DMS 273 treated with DMSO at 0.1 percent for 48 hours (cell line): ENCODE measurements around the gene TMED9.
"Not testable (repeated sequence)": the region's sequence is repeated elsewhere in the genome, so short reads cannot be mapped to it uniquely, and the experiment has no call there.

Source experiments
- DNase-seq: peaks from one replicate; lab custom pipeline; 2025; lab: John Stamatoyannopoulos, UW

The TMED9 gene

DNA sequence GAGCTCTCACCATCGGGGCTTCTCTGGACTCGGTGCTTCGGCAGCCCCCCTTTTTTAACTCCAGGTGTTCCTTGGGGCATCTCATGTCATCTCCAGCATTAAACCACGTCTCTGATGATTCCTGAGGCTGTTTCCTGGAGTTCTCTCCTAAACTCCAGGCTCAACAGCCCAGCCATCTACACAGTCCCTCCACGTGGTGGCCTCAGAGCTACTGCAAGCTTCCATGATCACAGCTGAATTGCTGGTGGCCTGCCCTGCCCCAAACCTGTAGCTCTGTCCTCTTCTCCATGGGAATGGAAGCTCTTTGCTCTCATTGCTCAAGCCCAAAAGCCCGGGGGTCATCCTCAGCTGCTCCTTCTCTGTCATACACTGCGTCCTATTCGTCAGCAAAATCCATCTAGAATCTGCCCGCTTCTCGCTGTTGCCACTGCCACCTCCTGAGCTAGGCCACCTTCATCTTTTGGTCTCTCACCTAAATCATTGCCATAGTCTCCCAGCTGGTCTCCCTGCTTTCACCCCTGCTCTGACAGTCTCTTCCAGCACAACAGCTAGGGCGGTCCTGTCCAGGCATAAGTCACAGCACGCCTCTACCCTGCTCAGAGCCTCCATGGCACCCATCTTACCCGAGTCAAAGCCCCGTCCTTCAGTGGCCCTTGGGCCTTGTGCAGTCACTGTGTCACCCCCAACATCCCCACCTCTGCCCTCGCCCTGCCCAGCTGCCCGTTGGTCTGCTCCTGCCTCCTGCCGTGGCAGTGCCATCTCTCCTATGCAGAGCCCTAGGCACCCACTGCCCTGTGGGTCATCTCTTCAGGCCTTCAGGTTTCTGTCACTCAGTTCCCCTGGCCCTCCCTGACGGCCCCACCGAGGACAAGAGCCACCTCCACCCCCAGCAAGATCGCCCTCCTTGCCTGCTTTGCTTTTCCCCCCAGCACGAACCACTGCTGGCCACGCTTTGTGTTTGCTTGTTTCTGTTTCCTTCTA is 14.4 kb downstream of the TMED9 start:
- DNase-seq: no peak

DNA sequence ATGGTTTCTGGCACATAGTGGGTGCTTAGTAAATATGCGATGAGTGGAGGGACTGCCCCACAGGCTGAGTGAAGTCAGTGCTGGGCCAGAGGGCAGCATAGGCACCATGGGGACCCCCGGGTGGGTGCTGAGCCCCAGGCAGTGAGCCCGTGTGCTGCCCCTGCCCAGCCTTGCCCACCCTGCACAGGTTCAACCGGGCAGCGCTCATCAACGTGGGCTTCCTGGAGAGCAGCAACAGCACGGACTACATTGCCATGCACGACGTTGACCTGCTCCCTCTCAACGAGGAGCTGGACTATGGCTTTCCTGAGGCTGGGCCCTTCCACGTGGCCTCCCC is 15.1 kb downstream of the TMED9 start:
- DNase-seq: no peak

GRCh38 chr5:177607452-177608192 is 15.6 kb downstream of the TMED9 start:
- peak; percentile 79 for DNase-seq

- DNase-seq: no peak
Observed at GRCh38 chr5:177608243-177609075, 16.5 kb downstream of the TMED9 start.

DNA sequence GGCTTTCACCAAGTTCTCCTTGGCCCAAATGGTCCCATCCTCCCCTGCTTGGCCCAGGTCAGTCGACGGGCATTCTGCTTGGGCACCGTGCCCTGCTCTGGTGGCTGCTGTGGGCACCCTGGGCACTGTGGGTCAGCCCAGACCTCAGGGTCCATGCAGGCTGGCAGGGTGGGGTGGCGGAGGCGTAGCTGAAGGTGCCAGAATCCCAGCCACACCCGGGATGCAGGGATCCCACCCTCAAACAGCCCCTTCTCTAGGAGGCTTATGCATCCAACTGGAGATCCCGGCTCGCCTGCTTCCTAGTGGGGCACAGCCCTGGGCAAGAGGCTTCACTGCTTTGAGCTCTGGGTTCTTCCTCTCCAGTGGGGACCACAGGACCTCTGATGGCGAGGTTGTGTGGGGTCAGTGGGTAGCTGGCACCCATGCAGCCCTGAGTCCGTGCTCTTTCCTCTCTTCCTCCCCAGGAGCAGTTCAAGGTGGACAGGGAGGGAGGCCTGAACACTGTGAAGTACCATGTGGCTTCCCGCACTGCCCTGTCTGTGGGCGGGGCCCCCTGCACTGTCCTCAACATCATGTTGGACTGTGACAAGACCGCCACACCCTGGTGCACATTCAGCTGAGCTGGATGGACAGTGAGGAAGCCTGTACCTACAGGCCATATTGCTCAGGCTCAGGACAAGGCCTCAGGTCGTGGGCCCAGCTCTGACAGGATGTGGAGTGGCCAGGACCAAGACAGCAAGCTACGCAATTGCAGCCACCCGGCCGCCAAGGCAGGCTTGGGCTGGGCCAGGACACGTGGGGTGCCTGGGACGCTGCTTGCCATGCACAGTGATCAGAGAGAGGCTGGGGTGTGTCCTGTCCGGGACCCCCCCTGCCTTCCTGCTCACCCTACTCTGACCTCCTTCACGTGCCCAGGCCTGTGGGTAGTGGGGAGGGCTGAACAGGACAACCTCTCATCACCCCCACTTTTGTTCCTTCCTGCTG is 17.4 kb downstream of the TMED9 start:
- DNase-seq: no peak

DNA sequence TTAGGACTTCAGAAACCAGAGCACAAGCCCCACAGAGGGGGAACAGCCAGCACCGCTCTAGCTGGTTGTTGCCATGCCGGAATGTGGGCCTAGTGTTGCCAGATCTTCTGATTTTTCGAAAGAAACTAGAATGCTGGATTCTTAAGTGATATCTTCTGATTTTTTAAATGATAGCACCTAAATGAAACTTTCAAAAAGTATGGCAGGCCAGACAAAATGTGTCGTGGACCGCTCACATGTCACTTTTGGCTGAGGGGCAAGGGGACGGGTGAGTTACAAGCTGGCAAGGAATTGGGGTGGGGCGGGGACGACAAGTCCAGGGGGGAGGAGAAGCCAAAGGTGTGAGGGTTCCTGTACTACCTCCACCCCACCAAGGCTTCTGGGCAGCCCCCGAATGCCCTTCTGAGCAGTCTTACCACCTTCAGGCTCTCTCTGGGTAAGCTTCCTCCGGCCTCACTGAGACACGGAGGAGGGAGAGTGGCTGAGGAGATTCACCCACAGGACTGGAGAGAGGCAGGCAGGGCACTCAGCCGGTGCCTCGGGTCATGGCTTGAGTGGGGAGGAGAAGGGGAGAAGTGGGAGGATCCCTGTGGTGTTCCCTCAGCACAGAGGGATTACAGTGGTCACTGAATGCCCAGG is 18.2 kb downstream of the TMED9 start:
- DNase-seq: no peak

GRCh38 chr5:177610770-177611445 is 18.9 kb downstream of the TMED9 start:
- no peak for DNase-seq

GRCh38 chr5:177611446-177612214 is 19.6 kb downstream of the TMED9 start:
- DNase-seq: no peak

GRCh38 chr5:177612215-177612673 is 20.2 kb downstream of the TMED9 start:
- DNase-seq: no peak

DNA sequence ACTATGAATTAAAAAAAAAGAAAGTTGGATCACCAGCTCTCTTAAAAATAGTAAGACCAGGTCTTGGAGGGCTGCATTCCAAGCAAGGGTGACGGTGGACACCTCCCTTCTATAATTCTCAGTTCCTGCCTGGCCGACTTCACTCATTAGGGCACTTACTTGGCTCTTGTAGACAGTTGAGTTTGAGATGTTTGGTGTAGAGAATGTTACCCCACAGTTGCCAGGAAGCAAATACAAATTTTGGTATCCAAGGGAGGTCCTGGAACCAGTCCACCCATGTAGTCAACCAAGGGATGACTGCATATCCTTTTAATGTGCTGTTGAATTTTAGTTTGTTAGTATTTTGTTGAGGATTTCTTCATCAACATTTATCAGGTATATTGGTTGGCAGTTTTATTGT is 28.6 kb downstream of the TMED9 start:
- DNase-seq: no peak

DNA sequence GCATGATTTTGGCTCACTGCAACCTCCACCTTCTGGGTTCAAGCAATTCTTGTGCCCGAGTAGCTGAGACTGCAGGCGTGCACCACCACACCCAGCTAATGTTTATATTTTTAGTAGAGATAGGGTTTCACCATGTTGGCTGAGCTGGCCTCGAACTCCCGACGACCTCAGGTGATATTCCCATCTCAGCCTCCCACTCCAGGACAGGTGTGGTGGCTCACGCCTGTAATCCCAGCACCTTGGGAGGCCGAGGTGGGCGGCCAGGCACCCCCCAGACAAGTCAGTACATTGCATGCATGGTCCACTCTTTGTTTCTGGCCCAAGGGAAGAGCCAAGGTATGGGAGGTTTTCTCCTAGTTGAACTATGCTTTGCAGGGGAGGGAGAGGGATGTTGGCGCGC is 32.2 kb downstream of the TMED9 start:
- DNase-seq: not testable (repeated sequence)

DNA sequence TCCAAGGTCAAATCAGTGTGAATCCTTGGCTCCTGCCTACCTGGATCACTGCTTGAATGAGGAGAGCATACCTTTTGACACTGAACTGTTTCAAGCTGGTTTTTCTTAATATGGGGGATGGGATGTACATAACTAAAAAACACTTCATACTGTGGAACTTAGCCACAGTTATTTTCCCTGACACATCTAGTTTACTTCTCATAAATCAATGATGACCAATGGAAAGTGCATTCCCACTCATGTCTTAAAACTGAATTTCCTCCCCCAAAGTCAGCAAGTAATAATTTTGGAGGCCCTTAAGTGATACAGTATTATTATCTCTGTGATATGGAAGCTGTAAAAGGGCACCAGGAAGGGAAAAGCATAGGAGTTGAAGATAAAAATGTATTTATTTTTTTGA is 38.2 kb downstream of the TMED9 start:
- DNase-seq: not testable (repeated sequence)

DNA sequence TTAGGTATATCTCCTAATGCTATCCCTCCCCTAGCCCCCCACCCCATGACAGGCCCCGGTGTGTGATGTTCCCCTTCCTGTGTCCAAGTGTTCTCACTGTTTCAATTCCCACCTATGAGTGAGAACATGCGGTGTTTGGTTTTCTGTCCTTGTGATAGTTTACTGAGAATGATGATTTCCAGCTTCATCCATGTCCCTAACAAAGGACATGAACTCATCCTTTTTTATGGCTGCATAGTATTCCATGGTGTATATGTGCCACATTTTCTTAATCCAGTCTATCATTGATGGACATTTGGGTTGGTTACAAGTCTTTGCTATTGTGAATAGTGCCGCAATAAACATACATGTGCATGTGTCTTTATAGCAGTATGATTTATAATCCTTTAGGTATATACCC is 42.9 kb downstream of the TMED9 start:
- DNase-seq: not testable (repeated sequence)

- not testable (repeated sequence) for DNase-seq
Observed at GRCh38 chr5:177645462-177645861, 53.5 kb downstream of the TMED9 start.
